ENCODE measurements around the gene SCAPER.

SCAPER gene

DNA sequence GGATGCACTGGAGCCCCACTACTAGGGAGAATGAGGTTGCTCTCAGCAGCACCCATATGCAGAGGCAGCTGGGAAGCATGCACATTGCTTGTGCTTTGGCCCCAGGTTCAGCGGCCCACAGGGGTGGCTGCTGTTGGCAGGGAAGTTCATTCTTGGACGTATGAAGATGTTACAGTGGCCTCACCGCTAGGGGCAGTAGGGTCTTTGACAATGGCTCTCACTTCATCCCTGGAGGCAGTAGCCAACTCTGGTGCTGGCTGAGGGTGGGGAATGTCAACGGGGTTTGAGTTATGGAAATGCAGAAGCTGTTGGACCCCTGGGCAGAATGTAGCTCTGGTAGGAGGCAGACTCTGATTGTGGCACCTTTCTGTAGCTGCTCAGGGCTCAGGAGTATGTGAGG lies 279.9 kb downstream of the SCAPER start:
- Histone ChIP-seq H3K4me3 (ENCODE audit: low read depth in 1 of 2, low read length in 1 of 2) (no peak overlapping the region), H3K36me3 (peaks cover 12% of the 10 kb centered on the region), H3K4me1 (ENCODE audit: control insufficient read depth in 1 of 2, insufficient read depth in 1 of 2, low read depth in 1 of 2, low read length in 1 of 2) (no peaks in the 10 kb centered on the region), H3K27ac (no peak overlapping the region), H3K9me3 (no peaks in the 10 kb centered on the region), H3K27me3 (no peaks in the 10 kb centered on the region)
- TF ChIP-seq CTCF (IDR thresholded peaks at IDR 0.05): no peak

- Histone ChIP-seq H3K4me3 (ENCODE audit: low read depth in 1 of 2, low read length in 1 of 2) (no peak overlapping the region), H3K36me3 (no peaks in the 10 kb centered on the region), H3K9me3 (no peaks in the 10 kb centered on the region), H3K27ac (no peak overlapping the region), H3K4me1 (ENCODE audit: control insufficient read depth in 1 of 2, insufficient read depth in 1 of 2, low read depth in 1 of 2, low read length in 1 of 2) (no peaks in the 10 kb centered on the region), H3K27me3 (no peaks in the 10 kb centered on the region)
- no peak for TF ChIP-seq CTCF (IDR thresholded peaks at IDR 0.05)
These were observed 290.4 kb downstream of the SCAPER start for GRCh38 chr15:76614725-76615124.

DNA sequence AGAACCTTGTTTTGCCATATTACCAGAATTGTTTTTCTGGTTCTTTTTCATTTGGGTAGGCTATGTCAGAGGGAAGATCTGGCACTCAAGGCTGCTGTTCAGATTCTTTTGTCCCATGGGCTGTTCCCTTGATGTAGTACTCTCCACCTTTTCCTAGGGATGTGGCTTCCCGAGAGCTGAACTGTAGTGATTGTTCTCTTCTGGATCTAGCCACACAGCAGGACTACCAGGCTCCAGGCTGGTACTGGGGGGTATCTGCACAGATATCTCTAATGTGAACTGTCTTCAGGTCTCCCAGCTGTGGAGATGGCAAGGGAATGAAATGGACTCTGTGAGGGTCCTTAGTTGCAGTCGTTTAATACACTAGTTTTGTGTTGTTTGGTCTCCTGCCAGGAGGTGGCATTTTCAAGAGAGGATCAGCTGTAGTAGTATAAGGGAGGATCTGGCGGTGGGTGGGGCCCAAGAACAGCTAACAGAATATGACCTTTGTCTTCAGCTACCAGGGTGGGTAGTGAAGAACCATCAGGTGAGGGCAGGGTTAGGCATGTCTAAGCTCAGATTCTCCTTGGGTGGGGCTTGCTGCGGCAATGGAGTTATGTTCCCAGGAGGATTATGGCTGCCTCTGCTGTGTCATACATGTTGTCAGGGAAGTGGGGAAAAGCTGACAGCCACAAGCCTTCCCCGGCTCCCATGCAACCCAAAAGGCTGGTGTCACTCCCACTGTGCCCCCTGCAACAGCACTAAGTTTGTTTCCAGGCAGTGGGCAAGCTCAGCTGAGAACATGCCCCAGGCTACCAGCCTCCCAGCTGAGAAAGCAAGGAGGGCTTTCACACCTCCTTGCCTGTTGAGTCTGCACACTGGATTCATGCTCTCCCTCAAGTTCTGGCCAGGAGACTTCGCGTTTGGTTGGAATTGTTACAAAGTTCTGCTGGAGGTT lies 316.1 kb downstream of the SCAPER start:
- no peak for TF ChIP-seq CTCF (IDR thresholded peaks at IDR 0.05)
- Histone ChIP-seq H3K27me3 (no peaks in the 10 kb centered on the region), H3K9me3 (no peaks in the 10 kb centered on the region), H3K27ac (no peak overlapping the region), H3K36me3 (no peaks in the 10 kb centered on the region), H3K4me1 (ENCODE audit: control insufficient read depth in 1 of 2, insufficient read depth in 1 of 2, low read depth in 1 of 2, low read length in 1 of 2) (no peaks in the 10 kb centered on the region), H3K4me3 (ENCODE audit: low read depth in 1 of 2, low read length in 1 of 2) (no peak overlapping the region)

DNA sequence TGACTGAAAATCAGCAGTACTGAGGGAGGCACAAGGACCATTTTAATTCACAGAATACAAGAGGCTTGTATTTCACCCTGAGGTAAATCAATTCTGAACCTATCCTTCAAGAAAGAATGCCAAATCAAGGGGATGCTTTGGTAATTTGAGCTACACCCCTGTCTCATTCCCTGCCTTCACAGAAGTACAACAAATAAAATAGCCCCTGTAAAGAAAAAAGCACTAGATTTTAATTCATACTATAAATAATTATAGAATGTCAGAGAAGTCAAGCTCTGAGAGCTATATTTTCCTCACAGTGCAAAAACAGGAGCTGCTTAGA lies 319.6 kb downstream of the SCAPER start:
- TF ChIP-seq CTCF (IDR thresholded peaks at IDR 0.05): no peak
- Histone ChIP-seq H3K4me1 (ENCODE audit: control insufficient read depth in 1 of 2, insufficient read depth in 1 of 2, low read depth in 1 of 2, low read length in 1 of 2) (no peaks in the 10 kb centered on the region), H3K36me3 (no peaks in the 10 kb centered on the region), H3K27ac (no peak overlapping the region), H3K9me3 (no peaks in the 10 kb centered on the region), H3K4me3 (ENCODE audit: low read depth in 1 of 2, low read length in 1 of 2) (no peak overlapping the region), H3K27me3 (no peaks in the 10 kb centered on the region)

DNA sequence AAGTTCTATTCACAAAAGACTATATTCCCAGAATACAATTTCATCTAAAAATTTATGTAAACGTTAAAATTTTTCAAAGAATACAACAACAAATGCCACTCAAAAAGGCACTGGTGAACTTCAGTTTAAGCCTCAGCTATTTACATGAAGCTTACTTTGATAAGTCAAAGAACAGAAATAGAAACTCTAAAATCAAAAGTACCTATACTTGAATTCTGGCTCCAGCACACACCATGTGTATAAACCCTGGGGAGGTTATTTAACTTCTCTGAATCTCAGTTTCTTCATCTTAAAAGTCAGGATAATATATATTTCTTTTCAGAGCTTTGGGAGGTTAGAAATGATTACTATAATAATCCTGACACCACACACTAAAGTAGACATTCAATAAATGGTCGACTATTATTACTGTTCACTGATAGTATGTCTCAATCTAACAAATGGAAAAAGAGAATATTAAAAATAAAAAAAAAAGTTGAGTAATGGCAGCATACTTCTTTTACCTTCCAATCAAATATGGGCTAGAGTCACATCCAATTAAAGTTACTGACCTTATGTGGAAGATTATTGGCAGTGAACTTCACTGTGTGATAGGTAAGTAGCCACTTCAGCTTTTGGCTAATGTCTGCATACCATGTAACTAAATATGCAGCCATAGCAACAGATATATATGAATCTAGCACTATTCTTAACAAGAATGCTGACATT lies 320.1 kb downstream of the SCAPER start:
- Histone ChIP-seq H3K9me3 (no peaks in the 10 kb centered on the region), H3K36me3 (no peaks in the 10 kb centered on the region), H3K4me3 (ENCODE audit: low read depth in 1 of 2, low read length in 1 of 2) (no peak overlapping the region), H3K4me1 (ENCODE audit: control insufficient read depth in 1 of 2, insufficient read depth in 1 of 2, low read depth in 1 of 2, low read length in 1 of 2) (no peaks in the 10 kb centered on the region), H3K27ac (no peak overlapping the region), H3K27me3 (no peaks in the 10 kb centered on the region)
- TF ChIP-seq CTCF (IDR thresholded peaks at IDR 0.05): no peak

Data from neutrophil (primary cell).